ENCODE data around the gene SMAD5. TPM values are rescaled to one million over a fixed set of nuclear protein-coding genes. Genes with fewer than 3 reads are reported as not detected.

SMAD5 gene
- total RNA-seq, 1 donor from 2014 or later, result 68.5 TPM

DNA sequence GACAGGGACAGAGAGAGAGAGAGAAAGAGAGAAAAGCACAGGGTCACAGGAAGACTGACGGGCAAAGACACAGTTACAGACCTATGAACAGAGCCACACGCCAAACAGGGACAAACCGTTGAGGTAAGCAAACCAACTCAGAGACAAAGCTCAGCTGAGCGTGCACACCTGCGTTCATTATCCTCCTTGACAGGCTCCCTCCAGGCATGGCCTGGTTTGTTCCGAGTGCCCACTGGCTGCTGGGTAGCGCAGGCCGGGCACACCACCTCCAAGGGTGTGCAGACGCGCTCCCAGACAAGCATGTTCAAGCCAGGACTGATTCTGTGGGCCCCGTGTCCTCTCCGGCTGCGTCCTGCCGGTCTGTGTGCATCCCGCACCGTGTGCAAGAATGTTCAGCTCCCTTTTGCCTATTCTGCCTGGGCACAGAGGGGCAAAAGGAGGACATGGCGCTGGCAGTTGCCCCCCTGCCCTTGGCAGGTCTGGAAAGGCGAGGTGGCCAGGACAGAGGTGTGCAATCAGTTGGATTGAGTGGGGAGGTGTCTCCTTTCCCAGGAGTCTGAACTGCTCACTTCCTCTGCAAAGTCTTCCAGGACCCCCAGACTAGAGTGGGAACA, 60.8 kb downstream of the SMAD5 start:
- H3K4me1 Mint-ChIP-seq (ENCODE audit: unreplicated experiment), result peaks cover 10% of the 10 kb centered on the region
- TF ChIP-seq, protein P1, sequence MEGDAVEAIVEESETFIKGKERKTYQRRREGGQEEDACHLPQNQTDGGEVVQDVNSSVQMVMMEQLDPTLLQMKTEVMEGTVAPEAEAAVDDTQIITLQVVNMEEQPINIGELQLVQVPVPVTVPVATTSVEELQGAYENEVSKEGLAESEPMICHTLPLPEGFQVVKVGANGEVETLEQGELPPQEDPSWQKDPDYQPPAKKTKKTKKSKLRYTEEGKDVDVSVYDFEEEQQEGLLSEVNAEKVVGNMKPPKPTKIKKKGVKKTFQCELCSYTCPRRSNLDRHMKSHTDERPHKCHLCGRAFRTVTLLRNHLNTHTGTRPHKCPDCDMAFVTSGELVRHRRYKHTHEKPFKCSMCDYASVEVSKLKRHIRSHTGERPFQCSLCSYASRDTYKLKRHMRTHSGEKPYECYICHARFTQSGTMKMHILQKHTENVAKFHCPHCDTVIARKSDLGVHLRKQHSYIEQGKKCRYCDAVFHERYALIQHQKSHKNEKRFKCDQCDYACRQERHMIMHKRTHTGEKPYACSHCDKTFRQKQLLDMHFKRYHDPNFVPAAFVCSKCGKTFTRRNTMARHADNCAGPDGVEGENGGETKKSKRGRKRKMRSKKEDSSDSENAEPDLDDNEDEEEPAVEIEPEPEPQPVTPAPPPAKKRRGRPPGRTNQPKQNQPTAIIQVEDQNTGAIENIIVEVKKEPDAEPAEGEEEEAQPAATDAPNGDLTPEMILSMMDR (IDR thresholded peaks at IDR 0.05; ENCODE audit: unreplicated experiment), result no peak
- H3K27me3 Mint-ChIP-seq (ENCODE audit: unreplicated experiment), result peaks cover 18% of the 10 kb centered on the region
- no peak overlapping the region for H3K27ac Mint-ChIP-seq (ENCODE audit: unreplicated experiment)
- DNase-seq (ENCODE audit: low spot score), result no peak
- peaks cover 14% of the 10 kb centered on the region for H3K36me3 Mint-ChIP-seq (ENCODE audit: low read depth, unreplicated experiment)
- no peaks in the 10 kb centered on the region for H3K9me3 Mint-ChIP-seq (ENCODE audit: unreplicated experiment)
- peak overlapping the region; percentile 56 for H3K4me3 Mint-ChIP-seq (ENCODE audit: unreplicated experiment)

DNA sequence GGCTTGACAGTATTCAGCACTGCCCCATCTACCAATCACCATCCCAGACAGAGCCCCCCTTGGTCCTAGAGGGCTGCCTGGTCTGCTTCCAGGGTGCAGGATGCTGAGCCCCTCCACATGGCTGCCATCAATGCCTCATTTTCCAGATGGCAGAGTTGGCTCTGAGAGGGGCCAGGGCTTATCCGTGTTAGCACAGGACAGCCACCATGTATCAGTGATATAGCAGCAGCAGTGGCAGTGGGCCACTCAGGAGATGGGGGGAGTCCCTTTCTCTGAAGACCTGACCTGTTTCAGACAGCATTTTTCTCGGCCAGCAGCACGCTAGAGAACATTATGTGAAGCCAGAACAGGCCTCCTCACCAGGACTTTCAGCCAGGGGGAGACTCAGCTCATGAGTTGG, 61.9 kb downstream of the SMAD5 start:
- no peak for DNase-seq (ENCODE audit: low spot score)
- no peak overlapping the region for H3K4me3 Mint-ChIP-seq (ENCODE audit: unreplicated experiment)
- no peak overlapping the region for H3K27ac Mint-ChIP-seq (ENCODE audit: unreplicated experiment)

DNA sequence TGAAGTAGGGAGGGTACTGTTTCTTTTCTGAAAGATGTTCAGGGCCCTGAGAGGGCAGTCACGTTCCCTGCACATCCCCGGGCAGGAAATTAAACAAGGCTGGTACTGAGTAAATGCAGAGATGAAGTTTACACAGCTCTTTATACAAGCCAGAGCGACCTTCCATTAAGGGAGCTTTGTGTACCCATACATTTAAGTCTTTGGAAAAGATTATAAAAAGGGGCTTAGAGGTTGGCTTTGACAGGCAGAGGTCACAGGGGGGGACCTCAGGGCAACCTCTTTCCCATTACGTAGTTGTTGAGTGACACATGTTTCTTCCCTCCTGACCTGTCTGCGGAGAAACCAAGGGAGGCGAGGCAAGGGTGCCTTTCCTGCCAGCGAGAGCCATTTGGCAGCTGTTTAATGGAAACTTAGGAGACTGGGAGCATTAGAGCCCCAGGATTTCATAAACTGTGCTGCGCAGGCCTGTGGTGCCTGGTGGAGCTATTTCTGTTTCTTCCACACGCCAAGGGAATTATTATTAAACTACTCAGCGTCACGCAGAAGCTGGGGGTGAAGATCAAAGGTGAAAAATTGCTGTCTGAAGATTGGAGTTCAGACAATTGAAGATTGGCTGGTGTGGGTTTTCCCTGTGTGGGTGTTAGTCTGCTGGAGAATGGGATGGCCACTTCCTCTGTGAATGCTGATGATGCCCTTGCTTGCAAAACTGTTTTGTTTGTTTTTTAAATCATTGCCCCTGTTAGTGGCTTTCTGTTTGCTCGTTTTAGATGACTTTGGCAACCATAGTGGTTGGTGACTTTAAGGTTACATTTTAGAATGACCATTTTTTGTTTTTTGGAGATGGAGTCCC, 63.6 kb downstream of the SMAD5 start:
- Mint-ChIP-seq H3K27ac (ENCODE audit: unreplicated experiment) (no peak overlapping the region), H3K4me3 (ENCODE audit: unreplicated experiment) (no peak overlapping the region), H3K4me1 (ENCODE audit: unreplicated experiment) (peaks cover 6% of the 10 kb centered on the region), H3K36me3 (ENCODE audit: low read depth, unreplicated experiment) (peaks cover 6% of the 10 kb centered on the region), H3K27me3 (ENCODE audit: unreplicated experiment) (peaks cover 14% of the 10 kb centered on the region), H3K9me3 (ENCODE audit: unreplicated experiment) (no peaks in the 10 kb centered on the region)
- TF ChIP-seq, protein P1 (IDR thresholded peaks at IDR 0.05; ENCODE audit: unreplicated experiment), result no peak
- DNase-seq (ENCODE audit: low spot score), result no peak

More for the DNA sequence above, 61.9 kb downstream of the SMAD5 start:
- Mint-ChIP-seq H3K27me3 (ENCODE audit: unreplicated experiment) (peaks cover 18% of the 10 kb centered on the region), H3K36me3 (ENCODE audit: low read depth, unreplicated experiment) (peaks cover 6% of the 10 kb centered on the region), H3K9me3 (ENCODE audit: unreplicated experiment) (no peaks in the 10 kb centered on the region), H3K4me1 (ENCODE audit: unreplicated experiment) (peaks cover 10% of the 10 kb centered on the region)
- TF ChIP-seq, protein P1 (IDR thresholded peaks at IDR 0.05; ENCODE audit: unreplicated experiment), result no peak

DNA sequence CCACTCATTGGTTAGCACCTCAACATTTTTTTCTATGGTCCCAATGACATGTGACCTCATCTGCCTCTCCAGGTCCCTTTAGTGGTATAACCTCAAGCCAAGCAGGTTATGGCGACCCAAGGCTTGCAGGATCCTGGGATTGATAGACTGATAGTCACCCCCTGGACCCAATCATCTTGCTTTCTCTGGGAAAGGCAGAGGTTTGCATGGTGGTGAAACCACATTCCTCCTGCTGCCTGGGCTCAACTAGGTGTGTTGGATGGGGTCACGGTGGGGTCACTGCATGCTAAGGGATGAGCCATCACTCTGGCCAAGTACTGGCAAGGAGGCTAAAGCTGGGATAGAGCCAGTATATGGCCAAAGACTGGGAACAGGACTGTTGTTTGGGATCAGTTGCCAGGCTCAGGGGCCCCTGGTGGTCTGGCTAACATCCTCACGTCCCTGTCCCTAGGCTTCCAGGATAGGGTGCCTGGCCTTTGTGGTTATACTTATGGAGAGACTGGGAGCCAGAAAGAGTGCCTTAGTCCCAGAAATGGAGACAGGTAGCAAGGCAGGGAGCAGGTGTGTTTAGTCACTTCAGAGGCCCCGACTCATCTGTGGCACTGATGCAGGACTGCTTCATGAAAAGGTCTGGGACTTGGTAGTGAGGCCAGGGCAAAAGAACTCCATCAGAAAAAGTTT, 65.0 kb downstream of the SMAD5 start:
- H3K27ac Mint-ChIP-seq (ENCODE audit: unreplicated experiment), result no peak overlapping the region
- H3K27me3 Mint-ChIP-seq (ENCODE audit: unreplicated experiment), result peaks cover 11% of the 10 kb centered on the region
- DNase-seq (ENCODE audit: low spot score), result no peak

More for the DNA sequence above, 65.0 kb downstream of the SMAD5 start:
- H3K36me3 Mint-ChIP-seq (ENCODE audit: low read depth, unreplicated experiment), result peaks cover 6% of the 10 kb centered on the region
- H3K9me3 Mint-ChIP-seq (ENCODE audit: unreplicated experiment), result no peaks in the 10 kb centered on the region
- TF ChIP-seq, protein P1 (IDR thresholded peaks at IDR 0.05; ENCODE audit: unreplicated experiment), result no peak
- no peaks in the 10 kb centered on the region for H3K4me1 Mint-ChIP-seq (ENCODE audit: unreplicated experiment)
- no peak overlapping the region for H3K4me3 Mint-ChIP-seq (ENCODE audit: unreplicated experiment)

Data from endothelial cell (in vitro differentiated cells).